ENCODE data around the gene PVR.
"Not testable (repeated sequence)": the region's sequence is repeated elsewhere in the genome, so short reads cannot be mapped to it uniquely, and the experiment has no call there.

Gene PVR

GRCh38 chr19:44703336-44704078 lies 59.8 kb downstream of the PVR start:
- no peak for DNase-seq

GRCh38 chr19:44704982-44705381 lies 61.3 kb downstream of the PVR start:
- no peak for DNase-seq

GRCh38 chr19:44705502-44706010 lies 61.8 kb downstream of the PVR start:
- DNase-seq: no peak

GRCh38 chr19:44706506-44707236 lies 63.0 kb downstream of the PVR start:
- DNase-seq: no peak

GRCh38 chr19:44707794-44708193 lies 64.1 kb downstream of the PVR start:
- DNase-seq: no peak

- no peak for DNase-seq
These were observed 65.2 kb downstream of the PVR start for GRCh38 chr19:44708940-44709339.

GRCh38 chr19:44709434-44710266 lies 65.9 kb downstream of the PVR start:
- DNase-seq: not testable (repeated sequence)

GRCh38 chr19:44710483-44710882 lies 66.8 kb downstream of the PVR start:
- no peak for DNase-seq

- no peak for DNase-seq
These were observed 69.3 kb downstream of the PVR start for GRCh38 chr19:44712864-44713515.
